Mucosa of stomach (tissue), 1 donor: ENCODE results near the gene SHOC1.
"Not testable (repeated sequence)": the region's sequence is repeated elsewhere in the genome, so short reads cannot be mapped to it uniquely, and the experiment has no call there.

Experiments used
- H3K27me3 ChIP-seq: one replicate; pipeline ENCODE4 v1.7.0; 2013; ENCODE audit warnings: mild to moderate bottlenecking, low read length; ENCODE audit not compliant: control insufficient read depth, insufficient read depth
- H3K36me3 ChIP-seq: one replicate; pipeline ENCODE4 v1.7.0; 2013; ENCODE audit warnings: low read length; ENCODE audit not compliant: control insufficient read depth, insufficient read depth
- H3K4me1 ChIP-seq: one replicate; pipeline ENCODE4 v1.7.0; 2013; ENCODE audit warnings: mild to moderate bottlenecking, low read length; ENCODE audit not compliant: control insufficient read depth, insufficient read depth
- H3K4me3 ChIP-seq: one replicate; pipeline ENCODE4 v1.7.0; 2013; ENCODE audit warnings: low read length
- H3K9ac ChIP-seq: one replicate; pipeline ENCODE4 v1.7.0; 2013; ENCODE audit warnings: mild to moderate bottlenecking, low read length, moderate library complexity
- H3K9me3 ChIP-seq: one replicate; pipeline ENCODE4 v1.7.0; 2013; ENCODE audit warnings: mild to moderate bottlenecking, low read length, moderate library complexity; ENCODE audit not compliant: control insufficient read depth
- donor health status: Pancreatic carcinoma.

Gene SHOC1

DNA sequence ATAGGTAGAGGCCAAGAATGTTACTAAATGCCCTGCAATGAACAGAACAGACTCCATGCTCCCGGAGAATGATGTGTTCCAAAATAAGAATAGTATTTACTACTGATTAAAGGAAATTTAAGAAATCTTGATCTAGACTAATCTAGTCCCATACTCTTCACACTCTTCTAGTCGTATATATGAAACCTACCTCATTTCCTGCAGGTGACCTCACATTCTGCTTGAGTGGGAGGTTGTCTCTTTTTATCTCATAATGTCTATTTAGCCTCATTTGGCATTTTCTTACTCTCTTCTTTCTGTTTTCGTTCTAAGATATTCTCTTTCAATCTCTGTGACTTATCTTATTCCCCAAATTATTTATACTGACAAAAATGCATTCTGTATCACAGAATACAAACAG lies 9.2 kb upstream of the SHOC1 start:
- Histone ChIP-seq H3K9ac (no peak overlapping the region), H3K9me3 (no peaks in the 10 kb centered on the region), H3K4me1 (peaks cover 30% of the 10 kb centered on the region), H3K27me3 (no peaks in the 10 kb centered on the region), H3K4me3 (no peak overlapping the region), H3K36me3 (no peaks in the 10 kb centered on the region)

DNA sequence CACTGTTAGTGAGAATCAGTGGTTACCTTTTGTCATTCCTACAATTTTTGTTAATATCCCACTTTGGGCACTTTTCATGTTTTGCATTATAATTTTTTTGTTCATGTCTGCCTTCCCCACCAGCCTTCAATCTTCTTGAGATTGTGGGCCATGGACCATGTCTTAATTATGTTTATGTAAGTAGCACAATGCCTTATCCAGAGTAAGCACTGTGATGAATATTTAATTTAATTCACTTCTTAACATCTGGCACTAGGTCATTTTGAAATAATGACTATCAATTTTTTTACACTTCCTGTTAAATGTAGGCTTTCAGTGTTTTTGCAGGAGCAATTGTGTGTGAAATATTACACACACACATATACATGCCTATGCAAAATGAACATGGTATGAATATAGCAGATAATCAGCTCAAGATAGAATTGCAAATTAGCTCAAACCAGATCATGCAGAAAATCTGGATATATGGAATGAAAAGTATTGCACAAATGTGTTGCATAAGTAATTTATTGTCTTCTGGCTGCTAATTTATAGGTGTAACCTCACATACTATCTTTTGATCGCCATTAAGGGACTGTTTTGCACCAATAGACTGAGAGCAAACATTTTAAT lies 5.3 kb upstream of the SHOC1 start:
- Histone ChIP-seq H3K9me3 (no peaks in the 10 kb centered on the region), H3K36me3 (no peaks in the 10 kb centered on the region), H3K4me1 (peaks cover 13% of the 10 kb centered on the region), H3K4me3 (no peak overlapping the region), H3K9ac (no peak overlapping the region), H3K27me3 (no peaks in the 10 kb centered on the region)

DNA sequence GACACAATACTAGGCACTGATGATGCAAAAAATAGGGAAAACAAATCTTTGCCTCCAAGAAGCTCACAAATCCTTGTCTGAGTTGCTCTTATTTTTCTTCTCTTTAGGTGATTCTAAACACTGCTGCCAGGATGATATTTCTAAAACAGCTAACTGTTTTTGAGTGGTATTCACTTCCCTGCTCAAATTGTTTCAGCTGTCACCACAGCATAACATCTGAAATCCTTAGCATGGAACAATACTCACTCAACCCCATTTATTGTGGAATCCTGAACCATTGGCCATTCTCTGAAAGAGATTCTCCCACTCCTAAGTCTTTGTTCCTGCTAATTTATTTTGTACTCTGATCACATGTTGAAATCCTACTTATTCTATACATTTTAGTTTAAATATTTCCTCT lies 4.8 kb upstream of the SHOC1 start:
- Histone ChIP-seq H3K27me3 (no peaks in the 10 kb centered on the region), H3K4me1 (peaks cover 8% of the 10 kb centered on the region), H3K4me3 (no peak overlapping the region), H3K9me3 (no peaks in the 10 kb centered on the region), H3K36me3 (no peaks in the 10 kb centered on the region), H3K9ac (no peak overlapping the region)

DNA sequence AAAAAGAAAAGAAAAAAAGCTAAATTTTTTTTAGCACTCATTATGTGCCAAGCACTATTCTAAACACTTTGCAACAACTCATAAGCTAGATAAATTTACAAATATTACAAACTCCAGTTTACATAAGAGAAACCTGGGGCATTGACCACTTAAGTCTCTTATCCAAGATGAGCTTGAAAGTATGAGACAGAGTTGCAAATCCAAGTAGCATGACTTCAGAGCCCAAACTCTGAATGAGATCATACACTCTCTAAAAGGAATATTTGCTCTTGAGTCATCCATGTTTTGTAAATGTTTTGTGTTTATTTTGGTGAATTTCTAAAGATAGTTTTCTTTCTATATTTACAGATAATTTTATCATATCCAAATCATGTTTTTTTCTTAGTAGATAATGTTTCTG lies 4.0 kb upstream of the SHOC1 start:
- Histone ChIP-seq H3K4me1 (peaks cover 5% of the 10 kb centered on the region), H3K4me3 (no peak overlapping the region), H3K36me3 (no peaks in the 10 kb centered on the region), H3K27me3 (no peaks in the 10 kb centered on the region), H3K9me3 (no peaks in the 10 kb centered on the region), H3K9ac (no peak overlapping the region)

DNA sequence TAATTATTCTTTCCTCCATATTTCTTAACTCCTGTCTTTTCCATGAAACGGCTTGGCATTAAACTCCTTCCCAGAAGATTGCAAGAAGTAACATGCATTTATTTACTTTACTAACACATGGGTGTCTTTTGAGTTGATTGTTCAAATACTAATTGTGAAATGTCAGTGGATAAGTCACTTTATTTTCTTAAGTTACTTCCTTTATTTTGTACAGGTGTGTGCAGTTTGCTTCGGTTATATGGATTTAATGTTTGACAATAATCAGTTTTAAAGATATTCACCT lies 761 bp upstream of the SHOC1 start:
- H3K9me3 ChIP-seq, result no peaks in the 10 kb centered on the region
- H3K9ac ChIP-seq, result no peak overlapping the region
- no peaks in the 10 kb centered on the region for H3K27me3 ChIP-seq
- no peaks in the 10 kb centered on the region for H3K36me3 ChIP-seq
- peaks cover 5% of the 10 kb centered on the region for H3K4me1 ChIP-seq
- H3K4me3 ChIP-seq, result no peak overlapping the region

DNA sequence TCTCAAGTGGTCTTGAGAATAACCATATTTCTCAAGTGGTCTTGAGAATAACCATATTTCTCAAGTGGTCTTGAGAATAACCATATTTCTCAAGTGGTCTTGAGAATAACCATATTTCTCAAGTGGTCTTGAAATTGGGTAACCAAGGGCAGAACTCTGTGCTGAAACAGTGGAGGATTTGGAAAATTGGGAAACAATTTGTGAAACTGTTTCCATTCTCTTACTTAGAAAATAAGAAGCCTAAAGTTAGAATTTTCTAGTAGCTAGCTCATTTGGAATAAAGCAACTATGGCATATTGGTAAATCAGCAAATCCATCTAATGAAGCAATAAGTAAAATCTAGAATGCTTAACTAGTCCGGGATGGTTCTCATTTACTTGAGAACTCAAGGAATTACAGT lies 2.9 kb downstream of the SHOC1 start:
- not testable (repeated sequence) for H3K9me3 ChIP-seq, H3K27me3 ChIP-seq, H3K9ac ChIP-seq

DNA sequence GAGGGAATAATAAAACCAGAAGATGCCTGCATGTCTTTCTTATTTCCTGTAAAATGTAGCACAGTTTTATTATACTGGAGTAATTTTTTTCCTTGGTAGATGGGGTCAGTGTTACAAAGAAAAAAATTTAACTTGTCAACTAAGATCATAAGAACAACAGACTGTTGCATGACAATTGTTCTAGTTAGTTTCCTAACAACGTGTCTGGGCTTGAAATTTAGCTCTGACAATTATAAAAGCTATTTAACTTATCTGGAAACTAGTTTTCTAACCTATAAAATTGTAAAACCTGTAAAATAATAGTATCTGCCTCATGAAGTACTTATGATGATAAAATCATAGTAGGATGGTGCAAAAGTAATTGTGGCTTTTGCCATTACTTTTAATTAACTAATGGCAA lies 4.9 kb downstream of the SHOC1 start:
- Histone ChIP-seq H3K27me3 (no peaks in the 10 kb centered on the region), H3K36me3 (no peaks in the 10 kb centered on the region), H3K9me3 (no peaks in the 10 kb centered on the region), H3K9ac (no peak overlapping the region), H3K4me1 (no peaks in the 10 kb centered on the region), H3K4me3 (no peak overlapping the region)

More for the DNA sequence above, 2.9 kb downstream of the SHOC1 start:
- H3K4me3 ChIP-seq, H3K4me1 ChIP-seq, H3K36me3 ChIP-seq: not testable (repeated sequence)

DNA sequence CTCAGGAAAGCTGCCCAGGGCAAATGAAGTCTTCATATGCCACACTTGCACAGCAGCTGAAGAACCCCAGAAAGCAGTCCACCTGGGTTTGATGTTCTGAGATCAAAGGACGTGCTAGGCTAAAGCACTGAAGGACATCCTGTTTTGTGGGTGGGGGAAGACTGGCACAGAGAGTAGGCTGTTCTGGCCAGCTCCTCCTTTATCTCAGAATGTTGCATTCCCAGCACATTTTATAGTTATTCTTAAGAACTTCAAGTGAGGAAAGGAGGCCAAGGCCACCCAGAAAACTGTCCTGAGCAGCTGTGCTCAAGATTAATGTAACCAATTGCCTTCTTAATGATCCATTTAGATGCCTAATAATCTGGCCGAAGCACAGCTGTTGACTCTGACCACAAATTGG lies 10.9 kb downstream of the SHOC1 start:
- no peak overlapping the region for H3K4me3 ChIP-seq
- no peak overlapping the region for H3K9ac ChIP-seq
- no peaks in the 10 kb centered on the region for H3K9me3 ChIP-seq
- no peaks in the 10 kb centered on the region for H3K4me1 ChIP-seq
- H3K36me3 ChIP-seq, result no peaks in the 10 kb centered on the region
- H3K27me3 ChIP-seq, result no peaks in the 10 kb centered on the region

DNA sequence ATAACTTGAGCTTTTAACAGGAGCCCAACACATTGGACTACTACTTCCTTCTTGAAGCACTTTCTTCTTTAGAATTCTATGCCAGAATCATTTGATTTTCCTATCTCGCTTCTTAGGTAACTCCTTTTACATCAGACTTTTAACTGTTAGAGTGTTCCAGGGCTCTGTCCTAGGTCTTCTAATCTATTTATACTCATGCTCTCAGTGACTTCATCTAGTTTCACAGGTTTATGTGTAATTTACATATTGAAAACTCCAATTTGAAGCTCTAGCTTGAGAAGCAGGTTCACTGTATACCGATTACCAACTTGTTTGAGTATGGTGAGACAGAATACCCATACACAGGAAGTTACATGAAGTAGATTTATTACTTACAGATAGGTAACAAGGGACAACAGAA lies 11.3 kb downstream of the SHOC1 start:
- Histone ChIP-seq H3K9ac (no peak overlapping the region), H3K27me3 (no peaks in the 10 kb centered on the region), H3K36me3 (no peaks in the 10 kb centered on the region), H3K4me3 (no peak overlapping the region), H3K4me1 (no peaks in the 10 kb centered on the region), H3K9me3 (no peaks in the 10 kb centered on the region)

DNA sequence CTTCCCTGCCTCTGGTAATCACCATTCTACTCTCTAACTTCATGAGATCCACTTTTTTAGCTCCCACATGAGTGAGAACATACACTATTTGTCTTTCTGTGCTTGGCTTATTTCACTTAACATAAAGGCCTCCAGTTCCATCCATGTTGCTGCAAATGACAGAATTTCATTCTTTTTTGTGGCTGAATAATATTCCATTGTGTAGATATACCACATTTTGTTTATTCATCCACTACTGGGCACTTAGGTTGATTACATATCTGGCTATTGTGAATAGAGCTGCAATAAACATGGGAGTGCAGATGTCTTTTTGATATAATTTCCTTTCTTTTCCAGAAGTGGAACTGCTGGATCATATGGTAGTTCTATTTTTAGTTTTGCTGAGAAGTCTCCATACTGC lies 28.7 kb downstream of the SHOC1 start:
- no peaks in the 10 kb centered on the region for H3K4me1 ChIP-seq
- no peak overlapping the region for H3K9ac ChIP-seq
- no peaks in the 10 kb centered on the region for H3K36me3 ChIP-seq
- H3K9me3 ChIP-seq, result no peaks in the 10 kb centered on the region
- H3K4me3 ChIP-seq, result no peak overlapping the region
- H3K27me3 ChIP-seq, result no peaks in the 10 kb centered on the region

DNA sequence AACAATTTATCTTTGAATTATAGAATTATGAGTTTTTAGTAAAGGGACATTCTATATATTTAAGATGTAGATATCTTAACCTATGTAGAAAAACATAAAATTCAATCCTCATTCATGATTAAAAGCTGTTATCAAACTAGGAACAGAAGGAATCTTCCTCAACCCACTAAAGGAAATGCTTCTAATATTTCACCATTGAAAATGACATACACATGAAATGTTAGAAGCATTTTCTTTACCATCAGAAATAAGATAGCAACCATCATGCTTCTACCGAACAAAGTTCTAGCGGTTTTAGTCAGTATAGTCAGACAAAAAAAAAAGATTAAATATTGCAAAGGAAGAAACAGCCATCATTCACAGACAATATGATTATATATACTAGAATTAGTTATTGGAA lies 32.2 kb downstream of the SHOC1 start:
- no peak overlapping the region for H3K9ac ChIP-seq
- H3K36me3 ChIP-seq, result no peaks in the 10 kb centered on the region
- H3K4me1 ChIP-seq, result no peaks in the 10 kb centered on the region
- no peaks in the 10 kb centered on the region for H3K27me3 ChIP-seq
- H3K4me3 ChIP-seq, result no peak overlapping the region
- no peaks in the 10 kb centered on the region for H3K9me3 ChIP-seq

DNA sequence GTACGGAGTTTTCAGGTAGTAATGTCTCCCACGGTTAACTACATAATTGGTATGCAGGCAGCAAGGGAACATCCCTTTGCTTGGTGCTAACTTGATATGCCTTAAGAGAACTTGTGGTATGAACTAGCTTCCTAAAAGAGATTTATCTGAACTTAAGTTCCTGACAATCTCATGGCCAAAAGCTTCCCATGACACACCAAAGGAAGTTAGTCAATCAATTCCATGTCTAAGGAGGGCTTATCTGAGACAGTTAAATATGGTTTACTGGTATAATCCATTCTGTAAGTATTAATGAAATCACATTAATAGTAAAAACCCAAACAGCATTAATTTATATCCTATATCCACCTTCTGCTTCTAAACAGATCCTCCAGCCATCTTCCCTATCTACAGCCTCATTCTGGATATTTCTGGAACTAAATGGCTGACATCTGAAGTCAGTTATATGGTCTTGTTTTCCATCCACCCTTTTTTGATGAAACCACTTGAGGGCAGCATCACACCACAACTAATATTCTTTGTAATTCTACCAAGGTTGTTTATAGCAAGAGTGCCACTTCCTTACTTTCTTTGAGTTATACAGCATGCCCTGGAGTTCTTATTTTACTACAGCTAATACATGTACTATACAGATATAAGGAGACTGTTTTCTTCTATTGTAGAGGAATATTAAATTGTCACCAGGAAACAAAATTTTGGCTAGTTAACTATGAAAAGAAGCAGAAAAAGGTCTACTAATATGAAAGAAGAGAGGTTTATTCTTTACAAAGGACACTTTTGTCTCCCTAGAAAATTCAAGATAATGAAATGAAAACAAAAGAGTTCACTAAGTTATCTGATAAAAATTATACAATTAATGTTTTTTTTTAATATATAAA lies 34.7 kb downstream of the SHOC1 start:
- H3K27me3 ChIP-seq, result no peaks in the 10 kb centered on the region
- H3K36me3 ChIP-seq, result no peaks in the 10 kb centered on the region
- no peaks in the 10 kb centered on the region for H3K4me1 ChIP-seq
- no peaks in the 10 kb centered on the region for H3K9me3 ChIP-seq
- H3K4me3 ChIP-seq, result no peak overlapping the region
- no peak overlapping the region for H3K9ac ChIP-seq
